BE2C (cell line): ENCODE measurements around the gene MYO7B.
A peak's percentile ranks its signal among the peaks of the same experiment; 100 is the strongest.

Source experiments
- DNase-seq: peaks from one replicate; pipeline ENCODE4 v3.0.0-alpha.2; 2020
- H3K27me3 ChIP-seq: fragments of 250-450 bp; sonication (Bioruptor Pico); 2 replicates; pipeline ENCODE4 v1.5.1; 2020; ENCODE audit warnings: mild to moderate bottlenecking
- H3K36me3 ChIP-seq: fragments of 250-450 bp; sonication (Bioruptor Pico); 2 replicates; pipeline ENCODE4 v1.5.1; 2020; ENCODE audit warnings: mild to moderate bottlenecking
- H3K4me1 ChIP-seq: fragments of 250-450 bp; sonication (Bioruptor Pico); 2 replicates; pipeline ENCODE4 v1.5.1; 2020
- H3K4me3 ChIP-seq: 2 replicates; pipeline ENCODE4 v1.5.1; 2011; ENCODE audit warnings: low read depth, low read length
- H3K9me3 ChIP-seq: fragments of 250-450 bp; sonication (Bioruptor Pico); 2 replicates; pipeline ENCODE4 v1.5.1; 2020
- CTCF ChIP-seq: IDR thresholded peaks from 2 replicates; pipeline ENCODE4 v1.5.1; 2012; ENCODE audit warnings: mild to moderate bottlenecking, low read depth, low read length

Gene MYO7B

GRCh38 chr2:127672341-127673224 lies 137.1 kb downstream of the MYO7B start:
- no peaks in the 10 kb centered on the region for H3K9me3 ChIP-seq
- no peak overlapping the region for H3K4me3 ChIP-seq
- no peak for TF ChIP-seq CTCF
- no peaks in the 10 kb centered on the region for H3K36me3 ChIP-seq
- no peak for DNase-seq
- H3K27me3 ChIP-seq, result peaks cover 15% of the 10 kb centered on the region
- no peaks in the 10 kb centered on the region for H3K4me1 ChIP-seq

- H3K27me3 ChIP-seq, result peaks cover 15% of the 10 kb centered on the region
- no peaks in the 10 kb centered on the region for H3K4me1 ChIP-seq
- no peak for TF ChIP-seq CTCF
- no peak for DNase-seq
- no peaks in the 10 kb centered on the region for H3K9me3 ChIP-seq
- no peaks in the 10 kb centered on the region for H3K36me3 ChIP-seq
- H3K4me3 ChIP-seq, result no peak overlapping the region
Measured at GRCh38 chr2:127673291-127674069, 138.0 kb downstream of the MYO7B start.

- no peak for TF ChIP-seq CTCF
- no peaks in the 10 kb centered on the region for H3K9me3 ChIP-seq
- H3K27me3 ChIP-seq, result peaks cover 15% of the 10 kb centered on the region
- no peak overlapping the region for H3K4me3 ChIP-seq
- H3K4me1 ChIP-seq, result no peaks in the 10 kb centered on the region
- DNase-seq, result no peak
- no peaks in the 10 kb centered on the region for H3K36me3 ChIP-seq
Measured at GRCh38 chr2:127674241-127675209, 139.0 kb downstream of the MYO7B start.

- DNase-seq, result no peak
- Histone ChIP-seq H3K4me1 (no peaks in the 10 kb centered on the region), H3K4me3 (peak within 1 kb of the TSS; percentile 31), H3K27me3 (peaks cover 15% of the 10 kb centered on the region), H3K9me3 (no peaks in the 10 kb centered on the region), H3K36me3 (no peaks in the 10 kb centered on the region)
- no peak for TF ChIP-seq CTCF
Measured at GRCh38 chr2:127675331-127676261, 140.1 kb downstream of the MYO7B start, which contains the start of gene LIMS2. Gene LIMS2 (minus strand): TSS chr2:127675530. CDS start chr2:127675024, 506 bp downstream.

- no peak for TF ChIP-seq CTCF
- Histone ChIP-seq H3K4me1 (no peaks in the 10 kb centered on the region), H3K27me3 (peaks cover 15% of the 10 kb centered on the region), H3K4me3 (no peak overlapping the region), H3K9me3 (no peaks in the 10 kb centered on the region), H3K36me3 (no peaks in the 10 kb centered on the region)
- DNase-seq, result no peak
Measured at GRCh38 chr2:127676906-127677305, 141.4 kb downstream of the MYO7B start.
